Calu3 (cell line): ENCODE measurements around the gene ARHGAP6. TPM values are rescaled to one million over a fixed set of nuclear protein-coding genes. Genes with fewer than 3 reads are reported as not detected.

Experiments
- BruUV-seq: library from RNA; stranded (reverse); fragments of 400-500 nt; replicated peaks from 2 replicates; lab custom pipeline; 2021; lab: Mats Ljungman, UMichigan
- CTCF ChIA-PET: fragments of 300-600 bp; sonication (Branson Sonifier 250); formaldehyde crosslinking; loops from one replicate; lab custom pipeline; 2022; ENCODE audit warnings: antibody characterized with exemption; lab: Charles Lee
- DNase-seq: peaks from one replicate; pipeline ENCODE4 v3.0.0; 2022
- H3K27ac Mint-ChIP-seq: one replicate; pipeline ENCODE4 v1.8.0; 2022; ENCODE audit warnings: mixed read lengths; ENCODE audit not compliant: unreplicated experiment
- H3K27me3 Mint-ChIP-seq: one replicate; pipeline ENCODE4 v1.8.0; 2022; ENCODE audit warnings: mixed read lengths; ENCODE audit not compliant: unreplicated experiment
- H3K36me3 Mint-ChIP-seq: one replicate; pipeline ENCODE4 v1.8.0; 2022; ENCODE audit warnings: mild to moderate bottlenecking, moderate library complexity, mixed read lengths; ENCODE audit not compliant: insufficient read depth, unreplicated experiment
- H3K4me1 Mint-ChIP-seq: one replicate; pipeline ENCODE4 v1.8.0; 2022; ENCODE audit warnings: mild to moderate bottlenecking, low read depth, mixed read lengths; ENCODE audit not compliant: unreplicated experiment
- H3K4me3 Mint-ChIP-seq: one replicate; pipeline ENCODE4 v1.8.0; 2022; ENCODE audit warnings: mild to moderate bottlenecking, low read depth, moderate library complexity, mixed read lengths; ENCODE audit not compliant: unreplicated experiment
- H3K9me3 Mint-ChIP-seq: one replicate; pipeline ENCODE4 v1.8.0; 2022; ENCODE audit warnings: low read depth, mixed read lengths; ENCODE audit not compliant: unreplicated experiment
- CTCF ChIP-seq: fragments of 200-600 bp; IDR thresholded peaks from one replicate; pipeline ENCODE4 v1.8.0; 2022; ENCODE audit warnings: antibody characterized with exemption; ENCODE audit not compliant: unreplicated experiment
- intact Hi-C: fragments of 100-400 bp; cut with micrococcal nuclease; formaldehyde crosslinking; loops from one replicate; pipeline ENCODE4 v1.10.0; 2022; ENCODE audit not compliant: unreplicated experiment
- total RNA-seq: library from RNA; stranded (reverse); gene quantifications from 2 replicates; pipeline ENCODE4 v1.2.3, GENCODE V29; 2022

ARHGAP6 gene
- total RNA-seq, 1 experiment from 2014 or later, result not detected

GRCh38 chrX:11543249-11543648 lies 122.5 kb downstream of the ARHGAP6 start:
- H3K9me3 Mint-ChIP-seq, result no peaks in the 10 kb centered on the region
- intact Hi-C loops, result no loop called here
- no TSS peak for BruUV-seq
- no peaks in the 10 kb centered on the region for H3K4me1 Mint-ChIP-seq
- peaks cover 13% of the 10 kb centered on the region for H3K27me3 Mint-ChIP-seq
- H3K36me3 Mint-ChIP-seq, result no peaks in the 10 kb centered on the region
- no peak overlapping the region for H3K27ac Mint-ChIP-seq
- CTCF ChIA-PET, result no interaction called here
- no peak for DNase-seq
- no peak overlapping the region for H3K4me3 Mint-ChIP-seq
- no peak for TF ChIP-seq CTCF

DNA sequence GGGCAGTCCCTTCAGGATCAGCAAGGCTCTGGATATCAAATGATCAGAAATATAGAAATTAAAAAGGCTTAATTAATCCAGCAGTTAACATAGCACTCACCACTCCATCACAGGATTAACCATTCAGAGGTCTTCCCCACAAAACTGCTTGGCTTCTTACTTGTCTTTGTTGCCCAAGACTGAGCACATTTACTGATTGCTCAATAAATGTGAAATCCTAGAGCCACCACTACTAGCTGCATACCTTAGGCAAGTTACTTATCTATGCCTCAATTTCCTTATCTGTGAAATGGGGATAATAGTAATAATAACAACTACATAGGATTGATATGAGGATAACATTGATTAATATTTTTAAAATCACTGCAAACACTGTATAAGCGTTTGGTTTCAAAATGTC lies 124.2 kb downstream of the ARHGAP6 start:
- CTCF ChIA-PET, result no interaction called here
- Mint-ChIP-seq H3K27me3 (peaks cover 13% of the 10 kb centered on the region), H3K4me3 (no peak overlapping the region), H3K36me3 (no peaks in the 10 kb centered on the region), H3K4me1 (no peaks in the 10 kb centered on the region), H3K9me3 (no peaks in the 10 kb centered on the region), H3K27ac (no peak overlapping the region)
- TF ChIP-seq CTCF, result no peak
- intact Hi-C loops, result no loop called here
- no TSS peak for BruUV-seq
- DNase-seq, result no peak

GRCh38 chrX:11540532-11541377 lies 125.0 kb downstream of the ARHGAP6 start:
- Mint-ChIP-seq H3K4me1 (no peaks in the 10 kb centered on the region), H3K4me3 (no peak overlapping the region), H3K27me3 (peaks cover 17% of the 10 kb centered on the region), H3K27ac (no peak overlapping the region), H3K9me3 (no peaks in the 10 kb centered on the region), H3K36me3 (no peaks in the 10 kb centered on the region)
- CTCF ChIA-PET, result no interaction called here
- BruUV-seq, result no TSS peak
- intact Hi-C loops, result no loop called here
- DNase-seq, result no peak
- no peak for TF ChIP-seq CTCF

GRCh38 chrX:11537141-11537540 lies 128.6 kb downstream of the ARHGAP6 start:
- no peak overlapping the region for H3K27ac Mint-ChIP-seq
- no peaks in the 10 kb centered on the region for H3K9me3 Mint-ChIP-seq
- no peaks in the 10 kb centered on the region for H3K4me1 Mint-ChIP-seq
- H3K27me3 Mint-ChIP-seq, result peaks cover 21% of the 10 kb centered on the region
- TF ChIP-seq CTCF, result no peak
- no peak overlapping the region for H3K4me3 Mint-ChIP-seq
- CTCF ChIA-PET, result no interaction called here
- BruUV-seq, result no TSS peak
- no peaks in the 10 kb centered on the region for H3K36me3 Mint-ChIP-seq
- DNase-seq, result no peak
- intact Hi-C loops, result loop anchor here (10.0 kb wide), 1 partner anchor 1168 kb away; no protein-coding TSS in a partner anchor
